IPS DF 19.7 (cell line): ENCODE measurements around the gene FDCSP.
"Not testable (repeated sequence)": the region's sequence is repeated elsewhere in the genome, so short reads cannot be mapped to it uniquely, and the experiment has no call there.

Experiments
- DNase-seq: peaks from one replicate; pipeline ENCODE4 v3.0.0-alpha.2; 2013; ENCODE audit warnings: low read depth, low spot score

FDCSP gene

GRCh38 chr4:70225824-70226223, at the start of gene FDCSP:
FDCSP (plus strand) TSS chr4:70226124; CDS start chr4:70231195, 5,071 bp downstream.
- no peak for DNase-seq

GRCh38 chr4:70177090-70177489, 48.8 kb upstream of the FDCSP start:
- DNase-seq: no peak

DNA sequence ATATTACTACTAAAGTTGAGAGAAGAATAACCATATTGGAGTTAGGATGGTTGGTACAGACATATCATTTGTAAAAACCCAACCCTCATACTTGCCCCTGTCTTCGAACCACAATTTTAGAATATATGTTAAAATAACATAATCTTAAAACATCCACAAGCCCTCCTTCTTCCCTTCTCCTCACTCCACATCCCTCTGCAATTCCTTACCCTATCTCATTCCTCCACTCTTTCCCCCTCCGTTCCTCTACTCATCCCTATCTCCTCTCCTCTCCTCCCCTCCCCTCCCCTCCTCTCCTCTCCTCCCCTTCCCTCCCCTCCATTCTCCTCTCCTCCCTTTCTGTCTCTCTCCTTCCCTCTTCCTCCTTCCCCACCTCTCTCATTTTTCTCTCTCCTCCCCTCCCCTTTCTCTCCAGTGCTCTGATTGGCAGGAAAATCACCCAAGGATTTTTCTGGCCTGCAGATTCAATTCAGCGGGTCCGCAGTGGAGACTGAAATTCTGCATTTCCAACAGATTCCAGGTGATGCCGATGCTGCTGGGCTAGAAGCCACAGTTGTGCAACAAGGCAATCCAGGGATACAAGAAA, 47.8 kb upstream of the FDCSP start:
- no peak for DNase-seq

GRCh38 chr4:70179811-70180210, 46.1 kb upstream of the FDCSP start:
- DNase-seq: no peak

DNA sequence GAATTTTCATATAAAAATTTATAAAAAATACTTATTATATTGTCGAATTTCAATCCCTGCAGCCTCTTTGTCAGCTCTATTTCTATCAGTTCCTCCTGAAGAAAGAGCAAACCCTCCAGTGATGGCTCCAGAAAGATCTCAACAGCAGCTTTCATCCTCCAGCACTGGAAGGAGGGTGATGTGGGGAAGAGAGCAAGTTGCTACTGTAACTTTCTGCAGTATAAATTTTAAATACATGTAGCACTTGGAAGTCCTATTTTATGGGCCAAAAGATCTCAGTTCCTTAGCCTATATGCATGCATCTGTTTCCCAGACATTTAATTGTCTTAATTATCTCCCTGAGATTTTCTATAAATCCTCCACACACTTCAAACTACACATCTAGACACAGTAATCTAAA, 44.1 kb upstream of the FDCSP start:
- no peak for DNase-seq

GRCh38 chr4:70182517-70183167, 43.3 kb upstream of the FDCSP start:
- no peak for DNase-seq

DNA sequence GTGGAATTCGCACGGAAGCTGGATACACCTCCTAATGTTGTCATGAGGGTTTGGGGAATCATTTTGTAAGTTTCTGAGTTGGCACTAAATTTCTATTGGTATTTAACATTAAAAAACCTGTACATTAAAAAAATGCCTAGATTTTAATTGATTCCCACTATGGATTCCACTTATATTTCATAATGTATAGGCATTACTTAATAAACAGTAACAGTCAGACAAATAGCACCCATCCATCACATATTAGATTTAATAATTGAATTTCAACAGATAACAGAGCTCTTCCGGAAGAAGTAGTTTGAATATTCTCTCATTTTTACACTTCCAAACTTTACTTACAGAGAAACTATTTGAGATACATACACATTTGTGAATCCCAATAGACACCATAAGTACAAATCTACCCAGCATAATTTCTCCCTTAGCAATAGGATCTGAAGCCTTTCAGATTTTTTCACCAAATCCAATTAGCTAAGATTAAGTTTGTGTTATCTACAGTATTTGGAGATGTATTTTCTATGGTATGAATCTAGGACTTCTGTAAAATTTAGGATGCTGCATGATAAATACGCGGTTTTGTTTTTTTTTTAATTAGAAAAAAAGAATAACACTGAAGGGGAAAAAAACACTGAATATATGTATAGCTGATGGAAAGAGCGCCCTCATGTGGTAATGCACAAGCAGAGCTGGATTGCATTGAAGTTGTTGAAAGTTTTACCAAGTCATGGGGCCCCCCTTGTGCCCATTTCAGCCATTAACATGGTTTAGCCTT, 42.6 kb upstream of the FDCSP start:
- DNase-seq: no peak

DNA sequence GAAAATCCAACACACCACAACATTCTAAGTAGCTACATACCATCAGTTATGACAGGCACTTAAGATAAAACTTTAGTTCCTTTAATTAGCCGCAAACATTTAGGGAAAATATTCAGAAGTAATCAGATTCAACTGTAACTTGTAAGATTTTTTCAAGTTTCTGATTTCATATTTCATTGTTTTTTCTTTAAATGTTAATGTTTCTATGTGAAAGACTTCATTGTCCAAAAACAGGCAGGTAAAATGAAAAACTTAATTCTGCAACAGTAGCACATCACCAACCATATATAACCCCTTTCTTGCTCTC, 42.0 kb upstream of the FDCSP start:
- DNase-seq: no peak

- no peak for DNase-seq
These were observed 38.7 kb upstream of the FDCSP start for GRCh38 chr4:70187216-70187615.

- DNase-seq: no peak
These were observed 35.3 kb upstream of the FDCSP start for GRCh38 chr4:70190579-70190978.

DNA sequence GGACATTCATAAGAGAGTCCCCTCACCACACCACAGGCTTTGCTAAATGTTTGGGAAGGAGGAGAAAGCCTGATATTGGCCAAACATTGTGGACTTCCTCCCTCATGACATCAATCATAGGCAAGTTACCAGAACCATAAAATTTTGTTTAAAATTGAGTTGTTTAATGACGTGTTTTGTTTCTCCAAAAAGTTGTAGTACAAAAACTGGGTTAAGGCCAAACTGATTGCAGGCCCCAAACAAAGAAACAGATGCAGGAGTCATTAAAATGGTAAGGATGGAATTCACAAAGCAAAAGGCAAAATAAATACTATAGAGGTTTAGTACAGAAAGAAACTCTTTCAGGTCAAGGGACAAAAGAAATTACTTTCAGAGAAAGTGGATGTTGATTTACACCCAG, 34.3 kb upstream of the FDCSP start:
- DNase-seq: no peak

DNA sequence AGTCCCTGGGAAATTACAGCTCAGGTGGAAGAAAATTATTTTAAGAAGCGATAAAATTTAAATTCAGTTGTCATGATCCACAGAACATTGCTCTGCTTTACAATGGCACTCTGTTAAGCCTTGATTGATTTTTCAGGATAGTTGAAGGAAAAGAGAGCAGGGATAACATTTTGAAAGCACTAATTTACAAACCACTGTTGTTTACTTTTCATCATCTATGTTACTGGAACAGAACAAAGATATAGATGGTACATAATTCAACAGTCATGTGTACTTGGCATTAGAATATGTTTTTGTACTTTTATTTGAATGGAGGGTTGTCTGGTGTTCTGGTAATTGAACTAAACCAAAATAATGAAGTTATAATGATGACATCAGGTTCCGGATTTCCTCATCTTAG, 33.0 kb upstream of the FDCSP start:
- DNase-seq: no peak

GRCh38 chr4:70195425-70195824, 30.5 kb upstream of the FDCSP start, which contains the start of gene ODAM:
ODAM (plus strand) TSS chr4:70195725; CDS start chr4:70196544, 819 bp downstream.
- no peak for DNase-seq

GRCh38 chr4:70196857-70197256, 29.1 kb upstream of the FDCSP start:
- no peak for DNase-seq

DNA sequence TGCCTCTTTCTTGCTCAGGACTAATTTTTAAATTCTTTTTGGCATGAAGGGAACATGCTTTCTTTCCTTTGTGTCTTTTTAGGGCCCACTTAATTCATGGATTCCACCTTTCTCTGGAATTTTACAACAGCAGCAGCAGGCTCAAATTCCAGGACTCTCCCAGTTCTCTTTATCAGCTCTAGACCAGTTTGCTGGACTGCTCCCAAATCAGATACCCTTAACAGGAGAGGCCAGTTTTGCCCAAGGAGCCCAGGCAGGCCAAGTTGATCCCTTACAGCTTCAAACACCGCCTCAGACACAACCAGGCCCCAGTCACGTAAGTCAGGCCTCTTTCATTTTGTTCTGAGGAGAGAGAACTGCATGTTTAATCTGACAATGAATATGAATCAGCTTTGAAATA, 28.1 kb upstream of the FDCSP start:
- DNase-seq: no peak

DNA sequence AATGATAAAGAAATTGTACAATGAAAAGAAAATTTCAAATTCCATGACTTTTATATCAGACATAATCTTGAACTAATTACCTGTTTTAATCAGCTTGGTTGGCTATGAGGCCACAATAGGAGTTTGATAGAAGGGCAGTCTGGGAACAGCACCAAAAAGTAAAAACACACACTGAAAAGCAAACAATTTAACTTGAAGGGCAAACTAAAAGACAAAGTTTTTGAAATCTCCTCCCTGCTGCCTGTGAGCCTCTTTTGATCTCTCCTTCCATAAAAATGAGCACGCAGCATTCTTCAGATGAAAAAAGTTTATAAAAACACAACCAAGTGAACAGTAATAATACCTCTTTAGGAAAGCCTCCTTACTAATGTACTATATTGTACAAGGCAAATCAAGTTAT, 22.3 kb upstream of the FDCSP start:
- no peak for DNase-seq

GRCh38 chr4:70212752-70213151, 13.2 kb upstream of the FDCSP start:
- not testable (repeated sequence) for DNase-seq

GRCh38 chr4:70216109-70216508, 9.8 kb upstream of the FDCSP start:
- not testable (repeated sequence) for DNase-seq

- not testable (repeated sequence) for DNase-seq
These were observed 9.4 kb upstream of the FDCSP start for GRCh38 chr4:70216550-70216949.

GRCh38 chr4:70221389-70221788, 4.5 kb upstream of the FDCSP start:
- not testable (repeated sequence) for DNase-seq

DNA sequence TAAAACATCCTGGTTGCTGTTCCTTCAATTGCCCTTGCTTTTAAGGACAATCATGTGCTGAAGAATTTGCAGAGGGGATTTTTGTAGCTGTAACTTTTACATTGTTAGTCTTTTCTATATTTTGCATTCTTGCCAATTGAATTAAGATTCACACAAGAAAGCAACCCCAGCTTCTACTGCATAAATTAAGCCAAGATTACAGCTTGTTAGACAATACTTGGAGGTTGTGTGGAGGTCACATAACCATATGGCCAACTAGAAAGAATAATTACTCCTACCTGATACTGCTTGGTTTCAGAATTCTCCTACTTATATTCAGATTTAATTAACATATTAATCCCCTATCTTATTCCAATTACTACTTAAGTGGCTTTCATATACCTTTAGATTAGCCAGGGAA, 4.1 kb upstream of the FDCSP start:
- not testable (repeated sequence) for DNase-seq

DNA sequence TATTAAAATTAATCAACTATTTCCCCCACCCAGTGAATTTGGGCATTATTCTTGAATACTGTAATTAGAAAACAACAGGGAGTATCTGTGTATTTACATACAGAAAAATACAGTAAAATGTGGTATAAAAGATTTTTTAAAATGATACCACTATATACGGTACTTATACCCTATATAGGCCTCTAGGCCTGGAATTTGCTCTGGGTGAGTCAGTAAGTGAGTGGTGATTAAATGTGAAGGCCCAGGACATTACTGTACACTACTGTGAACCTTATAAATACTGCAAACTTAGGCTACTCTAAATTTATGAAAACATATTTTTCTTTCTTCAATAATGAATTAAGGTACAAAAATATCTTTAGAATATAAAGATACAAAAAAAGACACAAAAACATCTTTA, 10.2 kb downstream of the FDCSP start:
- DNase-seq: no peak
